NCI-H1092 (cell line): ENCODE data around the gene CDH4.

ENCODE experiments used
- DNase-seq: peaks from one replicate; lab custom pipeline; 2025; lab: John Stamatoyannopoulos, UW

The CDH4 gene

DNA sequence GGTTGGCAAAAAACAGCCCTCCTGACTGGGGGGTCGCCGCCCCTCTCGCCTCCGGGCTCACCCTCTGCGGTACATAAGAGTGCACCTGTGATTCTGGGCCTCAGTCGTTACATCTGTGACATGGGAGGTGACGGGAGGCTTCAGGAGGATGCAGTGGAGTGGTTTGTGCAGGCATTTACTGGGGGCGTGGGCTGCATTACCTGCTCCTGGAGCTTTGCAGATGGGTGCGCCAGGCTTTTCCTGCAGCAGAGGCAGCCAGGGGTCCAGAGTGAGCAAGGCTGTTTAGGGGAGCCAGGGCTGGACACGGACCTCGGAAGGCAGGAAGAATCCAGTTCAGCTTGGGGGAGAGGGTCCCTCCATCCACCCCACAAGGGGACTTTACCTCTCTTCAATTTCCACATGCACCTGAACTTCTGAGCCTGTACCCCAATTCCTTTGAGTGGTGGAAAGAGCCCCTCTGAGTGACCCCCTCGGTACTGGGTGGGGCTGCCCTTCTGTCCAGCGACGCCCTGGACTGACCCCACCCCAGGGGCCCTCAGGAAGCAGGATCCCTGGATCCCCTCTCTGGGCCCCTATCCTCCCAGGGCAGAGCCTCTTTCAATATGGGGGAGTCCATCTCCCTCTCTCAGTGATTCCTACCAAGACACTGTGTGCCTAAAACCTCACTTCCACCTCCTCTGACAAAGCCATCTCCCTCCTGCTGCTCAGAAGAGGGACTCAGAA, 679.6 kb downstream of the CDH4 start:
- DNase-seq = no peak

- DNase-seq = no peak
Observed at GRCh38 chr20:61932199-61932592, 680.1 kb downstream of the CDH4 start.

DNA sequence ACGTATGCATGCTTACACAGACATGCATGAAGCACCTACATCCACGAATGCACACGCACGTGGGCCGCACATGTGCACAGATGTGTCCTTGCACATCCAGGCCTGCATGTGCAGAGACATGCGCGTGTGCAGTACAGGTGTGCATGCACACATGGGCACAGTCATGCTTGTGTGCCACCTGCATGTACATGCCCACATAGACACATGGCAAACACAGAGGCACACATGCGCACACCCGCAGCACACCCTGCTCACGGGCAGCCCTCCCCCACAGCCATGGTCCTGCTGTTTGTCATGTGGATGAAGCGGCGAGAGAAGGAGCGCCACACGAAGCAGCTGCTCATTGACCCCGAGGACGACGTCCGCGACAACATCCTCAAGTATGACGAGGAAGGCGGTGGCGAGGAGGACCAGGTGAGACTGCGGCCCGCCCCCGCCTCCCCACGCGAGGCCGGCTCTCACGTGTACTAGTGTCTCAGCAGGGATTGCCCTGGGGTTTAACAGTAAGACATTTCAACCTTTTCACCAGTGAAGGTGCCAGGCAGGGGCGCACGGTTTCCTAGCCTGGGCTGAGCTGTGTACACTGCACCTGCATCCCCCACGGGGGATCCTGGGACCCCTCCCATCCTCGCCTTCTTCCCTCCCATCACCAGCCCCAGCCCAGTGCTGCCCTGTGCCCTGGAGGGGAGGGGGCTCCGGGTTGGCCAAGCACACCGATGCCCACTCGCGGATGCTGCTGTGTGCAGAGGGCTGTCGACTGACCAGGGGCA, 680.8 kb downstream of the CDH4 start:
- DNase-seq = no peak

- DNase-seq = no peak
Observed at GRCh38 chr20:61933481-61933950, 681.5 kb downstream of the CDH4 start.

GRCh38 chr20:61933951-61934715, 682.1 kb downstream of the CDH4 start:
- DNase-seq = no peak

- no peak for DNase-seq
Observed at GRCh38 chr20:61934716-61935530, 682.9 kb downstream of the CDH4 start.

GRCh38 chr20:61935926-61936700, 684.1 kb downstream of the CDH4 start:
- DNase-seq = no peak

GRCh38 chr20:61936701-61937131, 684.7 kb downstream of the CDH4 start:
- no peak for DNase-seq

- DNase-seq = no peak
Observed at GRCh38 chr20:61937146-61937962, 685.3 kb downstream of the CDH4 start.

DNA sequence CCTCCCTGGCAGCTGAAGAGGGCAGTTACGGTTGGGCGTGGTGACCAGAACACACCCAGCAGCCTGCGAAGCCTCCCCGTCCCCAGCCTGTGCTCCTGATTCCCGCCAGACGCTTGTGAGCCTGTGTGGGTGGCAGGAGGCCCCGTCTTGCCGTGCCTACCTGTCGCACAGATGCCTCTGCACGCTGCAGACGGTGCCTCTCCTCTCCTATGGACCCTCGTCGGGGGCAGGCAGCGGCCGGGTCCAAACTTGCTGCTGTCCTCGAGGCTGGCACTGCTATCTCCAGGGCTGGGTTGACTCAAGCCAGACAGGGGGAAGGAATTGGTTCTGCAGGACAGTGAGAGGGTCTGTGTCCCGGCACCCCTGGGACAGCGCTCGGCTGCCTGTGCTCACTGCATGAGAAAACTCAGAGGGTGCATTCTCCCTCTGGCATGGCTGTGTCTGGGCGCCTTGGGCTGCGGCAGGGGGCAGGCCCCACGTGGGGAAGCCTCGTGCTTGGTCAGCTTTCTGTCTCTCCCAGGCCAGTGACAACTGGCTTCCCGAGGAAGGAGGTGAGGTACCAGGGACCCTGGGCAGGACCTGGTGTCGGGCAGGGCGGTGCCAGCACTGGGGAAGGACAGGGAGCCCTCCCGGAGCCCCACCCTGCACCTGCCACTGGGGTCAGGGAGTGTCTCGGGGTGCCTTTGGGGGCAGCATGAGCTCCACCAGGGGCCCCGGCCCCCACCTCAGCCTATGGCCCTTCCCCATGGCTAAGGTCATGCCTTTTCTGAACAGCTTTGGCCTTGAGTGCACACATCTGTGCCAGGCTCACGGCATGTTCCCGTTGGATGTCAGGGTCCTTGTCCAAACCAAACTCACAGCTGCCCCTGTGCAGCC, 686.1 kb downstream of the CDH4 start:
- no peak for DNase-seq

GRCh38 chr20:61938839-61939690, 687.0 kb downstream of the CDH4 start:
- DNase-seq = no peak

DNA sequence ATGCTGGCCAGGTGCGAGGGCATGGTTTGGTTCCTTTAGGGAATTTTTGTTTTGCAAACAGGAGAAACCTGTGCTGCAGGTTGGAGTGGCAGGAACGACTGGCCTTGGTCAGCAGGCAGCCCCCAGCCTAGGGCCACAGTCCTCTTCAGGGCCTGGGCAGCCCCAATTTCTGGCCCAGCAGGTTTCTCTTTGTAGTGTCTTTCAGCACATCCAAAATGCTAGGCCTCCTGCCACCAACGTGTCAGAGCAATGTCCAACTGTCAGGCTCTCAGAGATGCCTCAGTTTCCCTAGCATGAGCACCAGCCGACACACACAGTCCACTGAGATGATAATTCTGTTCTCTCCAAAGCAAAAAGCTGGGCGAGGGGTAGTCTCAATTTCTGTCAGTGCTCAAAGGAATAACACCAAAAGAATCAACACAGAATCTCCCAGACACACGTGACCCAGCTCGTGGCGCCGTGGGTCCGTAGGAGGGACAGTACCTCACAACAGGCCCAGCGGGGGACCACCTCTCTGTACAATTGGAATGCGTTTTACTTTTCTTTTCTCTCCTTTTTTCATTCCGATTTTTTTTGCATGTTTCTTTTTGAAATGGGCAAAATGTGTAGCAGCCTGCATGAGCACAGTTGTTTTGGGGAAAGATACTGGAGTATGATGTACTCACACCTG, 687.8 kb downstream of the CDH4 start:
- DNase-seq = no peak

- DNase-seq = no peak
Observed at GRCh38 chr20:61940491-61940890, 688.4 kb downstream of the CDH4 start.

DNA sequence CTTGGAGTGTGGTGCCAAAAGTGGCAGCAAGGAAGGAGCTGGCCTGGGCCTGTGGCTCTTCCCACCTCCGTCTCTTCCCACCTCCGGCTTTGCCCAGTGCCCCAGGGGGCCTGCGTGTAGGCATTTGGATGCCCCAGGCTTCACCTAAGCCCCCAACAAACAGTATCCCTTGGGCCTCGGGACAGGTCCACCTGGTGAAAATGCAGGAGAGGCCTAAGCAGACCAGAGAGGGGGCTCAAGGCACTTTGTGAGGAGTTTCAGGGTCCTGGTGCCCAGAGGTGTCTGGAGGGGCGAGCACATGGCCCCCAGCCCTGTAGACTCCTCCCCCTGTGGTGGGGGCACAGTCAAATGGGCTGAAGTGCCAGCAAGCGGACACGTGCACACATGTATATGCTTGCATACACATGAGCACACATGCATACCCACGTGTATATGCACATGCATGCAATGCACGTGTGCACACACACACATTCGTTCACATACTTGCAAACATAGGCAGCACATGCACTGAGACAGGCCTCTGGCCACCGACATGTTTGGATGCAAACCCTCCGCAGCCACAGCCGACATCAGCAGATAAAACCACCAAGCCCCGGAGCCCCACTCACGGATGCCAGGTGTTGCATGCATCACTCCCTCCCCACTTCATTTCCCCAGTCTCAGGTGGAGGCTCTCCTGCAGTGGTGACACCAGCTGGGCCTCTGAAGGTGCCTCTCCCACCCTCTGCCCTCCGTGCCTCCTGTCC, 689.1 kb downstream of the CDH4 start:
- no peak for DNase-seq

GRCh38 chr20:61941721-61942405, 689.8 kb downstream of the CDH4 start:
- no peak for DNase-seq

DNA sequence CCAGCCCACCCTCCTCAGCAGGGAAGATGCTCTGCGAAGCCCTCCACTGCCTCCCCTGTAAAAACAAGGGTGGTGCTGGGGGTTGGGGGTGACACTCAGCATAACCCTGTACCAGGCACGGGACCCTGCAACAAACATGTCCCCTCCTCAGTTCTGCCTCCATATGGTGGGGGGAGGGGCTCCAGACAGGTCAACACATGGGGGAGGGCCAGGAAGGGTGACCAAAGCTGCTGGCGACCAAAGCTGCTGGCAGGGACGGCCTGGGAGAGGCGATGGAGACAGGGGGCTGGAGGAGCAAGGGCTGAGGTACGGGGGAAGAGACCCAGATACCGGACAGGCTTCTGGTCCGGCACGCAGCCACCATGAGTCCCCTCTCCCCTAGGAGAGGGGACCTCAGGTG, 690.5 kb downstream of the CDH4 start:
- DNase-seq = no peak
